HL-60 (cell line): Measurements from ENCODE around the gene ATIC.

Experiments
- GABPA ChIP-seq: IDR thresholded peaks from 2 replicates; pipeline ENCODE4 v1.6.1; 2012; ENCODE audit warnings: low read depth
- TF ChIP-seq, protein P1 (sequence below): IDR thresholded peaks from one replicate; pipeline ENCODE4 v1.5.1; 2011; ENCODE audit warnings: low read length, control low read depth, inconsistent platforms; ENCODE audit not compliant: insufficient read depth
- TF ChIP-seq, protein P2 (sequence below): IDR thresholded peaks from 2 replicates; pipeline ENCODE4 v1.6.1; 2012; ENCODE audit warnings: low read depth; ENCODE audit not compliant: insufficient replicate concordance

DNA sequence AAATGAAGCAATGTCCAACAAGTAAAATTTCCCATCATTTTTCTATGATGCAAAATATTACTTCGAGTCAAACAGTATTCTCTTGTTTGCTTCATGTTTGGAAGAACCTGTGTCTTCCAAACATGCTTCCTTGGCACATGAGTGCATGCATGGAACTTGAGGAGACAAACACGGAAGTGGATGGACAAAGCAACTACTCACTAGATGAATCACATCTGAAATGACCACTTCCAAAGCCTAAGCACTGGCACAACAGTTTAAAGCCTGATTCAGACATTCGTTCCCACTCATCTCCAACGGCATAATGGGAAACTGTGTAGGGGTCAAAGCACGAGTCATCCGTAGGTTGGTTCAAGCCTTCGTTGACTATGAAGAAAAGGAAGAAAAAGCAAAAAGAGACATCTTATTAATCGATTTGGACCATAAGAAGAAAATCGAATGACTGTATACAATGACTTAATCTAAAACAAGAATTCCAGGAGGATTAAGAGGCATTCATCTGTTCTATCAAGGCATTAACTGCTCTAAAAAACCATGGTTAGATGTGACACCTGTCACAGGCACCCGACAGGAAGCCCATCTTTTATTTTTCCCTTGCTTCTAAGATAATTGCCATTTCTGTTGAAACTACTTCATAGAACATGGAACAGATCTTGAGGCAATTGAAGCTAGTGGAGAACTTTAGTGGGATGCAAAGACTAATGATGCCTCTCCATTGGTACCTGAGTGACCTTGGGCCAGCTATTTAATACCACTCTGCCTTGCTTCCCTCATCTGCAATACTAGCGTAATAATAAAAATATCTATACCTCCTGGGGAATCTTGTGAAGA lies 56.0 kb downstream of the ATIC start:
- TF ChIP-seq, protein P1, sequence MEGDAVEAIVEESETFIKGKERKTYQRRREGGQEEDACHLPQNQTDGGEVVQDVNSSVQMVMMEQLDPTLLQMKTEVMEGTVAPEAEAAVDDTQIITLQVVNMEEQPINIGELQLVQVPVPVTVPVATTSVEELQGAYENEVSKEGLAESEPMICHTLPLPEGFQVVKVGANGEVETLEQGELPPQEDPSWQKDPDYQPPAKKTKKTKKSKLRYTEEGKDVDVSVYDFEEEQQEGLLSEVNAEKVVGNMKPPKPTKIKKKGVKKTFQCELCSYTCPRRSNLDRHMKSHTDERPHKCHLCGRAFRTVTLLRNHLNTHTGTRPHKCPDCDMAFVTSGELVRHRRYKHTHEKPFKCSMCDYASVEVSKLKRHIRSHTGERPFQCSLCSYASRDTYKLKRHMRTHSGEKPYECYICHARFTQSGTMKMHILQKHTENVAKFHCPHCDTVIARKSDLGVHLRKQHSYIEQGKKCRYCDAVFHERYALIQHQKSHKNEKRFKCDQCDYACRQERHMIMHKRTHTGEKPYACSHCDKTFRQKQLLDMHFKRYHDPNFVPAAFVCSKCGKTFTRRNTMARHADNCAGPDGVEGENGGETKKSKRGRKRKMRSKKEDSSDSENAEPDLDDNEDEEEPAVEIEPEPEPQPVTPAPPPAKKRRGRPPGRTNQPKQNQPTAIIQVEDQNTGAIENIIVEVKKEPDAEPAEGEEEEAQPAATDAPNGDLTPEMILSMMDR, result no peak
- no peak for TF ChIP-seq GABPA
- TF ChIP-seq, protein P2, sequence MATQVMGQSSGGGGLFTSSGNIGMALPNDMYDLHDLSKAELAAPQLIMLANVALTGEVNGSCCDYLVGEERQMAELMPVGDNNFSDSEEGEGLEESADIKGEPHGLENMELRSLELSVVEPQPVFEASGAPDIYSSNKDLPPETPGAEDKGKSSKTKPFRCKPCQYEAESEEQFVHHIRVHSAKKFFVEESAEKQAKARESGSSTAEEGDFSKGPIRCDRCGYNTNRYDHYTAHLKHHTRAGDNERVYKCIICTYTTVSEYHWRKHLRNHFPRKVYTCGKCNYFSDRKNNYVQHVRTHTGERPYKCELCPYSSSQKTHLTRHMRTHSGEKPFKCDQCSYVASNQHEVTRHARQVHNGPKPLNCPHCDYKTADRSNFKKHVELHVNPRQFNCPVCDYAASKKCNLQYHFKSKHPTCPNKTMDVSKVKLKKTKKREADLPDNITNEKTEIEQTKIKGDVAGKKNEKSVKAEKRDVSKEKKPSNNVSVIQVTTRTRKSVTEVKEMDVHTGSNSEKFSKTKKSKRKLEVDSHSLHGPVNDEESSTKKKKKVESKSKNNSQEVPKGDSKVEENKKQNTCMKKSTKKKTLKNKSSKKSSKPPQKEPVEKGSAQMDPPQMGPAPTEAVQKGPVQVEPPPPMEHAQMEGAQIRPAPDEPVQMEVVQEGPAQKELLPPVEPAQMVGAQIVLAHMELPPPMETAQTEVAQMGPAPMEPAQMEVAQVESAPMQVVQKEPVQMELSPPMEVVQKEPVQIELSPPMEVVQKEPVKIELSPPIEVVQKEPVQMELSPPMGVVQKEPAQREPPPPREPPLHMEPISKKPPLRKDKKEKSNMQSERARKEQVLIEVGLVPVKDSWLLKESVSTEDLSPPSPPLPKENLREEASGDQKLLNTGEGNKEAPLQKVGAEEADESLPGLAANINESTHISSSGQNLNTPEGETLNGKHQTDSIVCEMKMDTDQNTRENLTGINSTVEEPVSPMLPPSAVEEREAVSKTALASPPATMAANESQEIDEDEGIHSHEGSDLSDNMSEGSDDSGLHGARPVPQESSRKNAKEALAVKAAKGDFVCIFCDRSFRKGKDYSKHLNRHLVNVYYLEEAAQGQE, result no peak
